ENCODE measurements around the gene GTF2I.
"Not testable (repeated sequence)": the region's sequence is repeated elsewhere in the genome, so short reads cannot be mapped to it uniquely, and the experiment has no call there.

GTF2I gene

DNA sequence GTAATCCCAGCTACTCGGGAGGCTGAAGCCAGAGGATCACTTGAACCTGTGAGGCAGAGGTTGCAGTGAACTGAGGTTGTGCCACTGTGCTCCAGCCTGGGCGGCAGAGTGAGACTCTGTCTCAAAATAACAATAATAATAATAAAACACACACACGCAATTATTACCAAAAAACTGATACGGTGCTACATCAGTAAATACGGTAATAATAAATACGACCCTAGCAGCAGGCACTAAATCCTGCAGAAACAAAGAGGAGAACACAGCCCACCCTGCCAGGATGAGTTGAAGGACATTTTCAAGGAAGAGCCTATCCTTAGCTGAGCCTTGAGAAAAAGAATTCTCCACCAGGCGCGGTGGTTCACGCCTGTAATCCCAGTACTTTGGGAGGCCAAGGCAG is 34.4 kb upstream of the GTF2I start:
- DNase-seq (ENCODE audit: extremely low read depth, low read depth) = no peak
- TF ChIP-seq, protein P1, sequence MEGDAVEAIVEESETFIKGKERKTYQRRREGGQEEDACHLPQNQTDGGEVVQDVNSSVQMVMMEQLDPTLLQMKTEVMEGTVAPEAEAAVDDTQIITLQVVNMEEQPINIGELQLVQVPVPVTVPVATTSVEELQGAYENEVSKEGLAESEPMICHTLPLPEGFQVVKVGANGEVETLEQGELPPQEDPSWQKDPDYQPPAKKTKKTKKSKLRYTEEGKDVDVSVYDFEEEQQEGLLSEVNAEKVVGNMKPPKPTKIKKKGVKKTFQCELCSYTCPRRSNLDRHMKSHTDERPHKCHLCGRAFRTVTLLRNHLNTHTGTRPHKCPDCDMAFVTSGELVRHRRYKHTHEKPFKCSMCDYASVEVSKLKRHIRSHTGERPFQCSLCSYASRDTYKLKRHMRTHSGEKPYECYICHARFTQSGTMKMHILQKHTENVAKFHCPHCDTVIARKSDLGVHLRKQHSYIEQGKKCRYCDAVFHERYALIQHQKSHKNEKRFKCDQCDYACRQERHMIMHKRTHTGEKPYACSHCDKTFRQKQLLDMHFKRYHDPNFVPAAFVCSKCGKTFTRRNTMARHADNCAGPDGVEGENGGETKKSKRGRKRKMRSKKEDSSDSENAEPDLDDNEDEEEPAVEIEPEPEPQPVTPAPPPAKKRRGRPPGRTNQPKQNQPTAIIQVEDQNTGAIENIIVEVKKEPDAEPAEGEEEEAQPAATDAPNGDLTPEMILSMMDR (IDR thresholded peaks at IDR 0.05; ENCODE audit: low read depth, low read length) = no peak

DNA sequence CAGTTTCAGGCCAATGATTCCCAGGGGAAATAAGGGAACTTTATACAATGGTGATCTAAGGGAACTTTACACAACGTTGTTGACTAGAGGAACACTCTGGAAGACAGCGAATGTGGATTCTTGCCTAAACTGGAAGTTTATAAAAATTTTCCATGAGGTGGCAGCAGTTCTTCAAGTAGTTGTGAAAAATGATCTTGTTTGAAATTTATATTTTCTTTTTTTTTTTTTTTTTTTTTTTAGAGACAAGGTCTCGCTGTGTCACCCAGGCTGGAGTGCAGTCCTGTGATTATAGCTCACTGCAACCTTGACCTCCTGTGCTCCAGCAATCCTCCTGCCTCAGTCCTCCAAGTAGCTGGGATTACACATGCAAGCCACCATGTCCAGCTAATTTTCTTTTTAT is 32.1 kb upstream of the GTF2I start:
- TF ChIP-seq, protein P1 (IDR thresholded peaks at IDR 0.05; ENCODE audit: low read depth, low read length) = peak; percentile 23
- peak; percentile 39 for DNase-seq (ENCODE audit: extremely low read depth, low read depth)

DNA sequence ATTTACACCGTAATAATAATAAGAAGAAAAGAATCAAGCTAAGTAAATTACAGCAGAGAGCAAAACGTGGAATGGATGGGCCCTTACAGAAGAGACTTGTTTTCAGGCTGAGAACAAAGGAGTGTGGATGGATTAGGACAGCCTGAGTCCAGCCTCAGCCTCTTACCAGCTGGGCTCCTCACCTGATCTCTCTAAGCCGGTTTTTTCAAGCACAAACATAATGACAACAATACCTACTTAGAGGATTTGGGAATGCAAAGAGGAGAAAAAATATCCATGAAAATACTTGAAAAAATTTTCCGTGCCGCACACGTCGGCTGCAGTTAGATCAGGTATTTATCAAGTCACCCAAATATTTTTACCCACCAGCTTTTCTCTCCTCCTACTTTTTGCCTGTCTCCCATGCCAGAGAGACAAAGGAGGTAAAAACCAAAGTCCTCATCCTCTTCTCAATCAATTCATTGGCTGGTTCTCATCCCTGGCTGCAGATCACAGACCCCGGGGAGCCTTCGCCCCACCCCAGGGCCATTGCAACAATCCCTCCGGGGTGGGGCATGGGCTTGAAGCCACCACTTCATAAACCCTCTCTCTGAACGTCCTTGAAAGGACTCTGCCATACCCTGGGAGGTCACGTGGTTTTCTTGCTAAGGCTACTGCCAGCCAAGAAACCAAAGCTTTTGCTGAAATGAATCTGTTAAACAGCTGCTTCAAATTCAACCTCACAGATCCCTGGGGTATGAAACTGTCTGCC is 29.7 kb upstream of the GTF2I start:
- TF ChIP-seq, protein P1 (IDR thresholded peaks at IDR 0.05; ENCODE audit: low read depth, low read length) = no peak
- peak; percentile 69 for DNase-seq (ENCODE audit: extremely low read depth, low read depth)

DNA sequence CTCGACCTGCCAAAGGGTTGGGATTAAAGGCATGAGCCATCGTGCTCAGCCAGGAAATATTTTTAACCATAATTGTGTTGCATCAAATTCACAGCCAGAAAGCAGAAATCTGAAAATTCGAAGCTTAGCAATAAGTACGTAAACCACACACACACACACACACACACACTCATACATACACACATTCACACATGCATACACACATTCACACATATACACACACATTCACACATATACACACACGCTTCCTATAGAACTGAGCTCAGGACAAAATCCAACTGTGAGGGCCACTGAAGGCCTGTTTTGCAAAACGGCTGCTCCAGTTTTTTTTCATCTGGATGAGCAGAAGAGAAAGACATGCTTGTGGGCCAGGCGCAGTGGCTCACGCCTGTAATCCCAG is 25.0 kb upstream of the GTF2I start:
- no peak for DNase-seq (ENCODE audit: extremely low read depth, low read depth)
- TF ChIP-seq, protein P1 (IDR thresholded peaks at IDR 0.05; ENCODE audit: low read depth, low read length) = no peak

DNA sequence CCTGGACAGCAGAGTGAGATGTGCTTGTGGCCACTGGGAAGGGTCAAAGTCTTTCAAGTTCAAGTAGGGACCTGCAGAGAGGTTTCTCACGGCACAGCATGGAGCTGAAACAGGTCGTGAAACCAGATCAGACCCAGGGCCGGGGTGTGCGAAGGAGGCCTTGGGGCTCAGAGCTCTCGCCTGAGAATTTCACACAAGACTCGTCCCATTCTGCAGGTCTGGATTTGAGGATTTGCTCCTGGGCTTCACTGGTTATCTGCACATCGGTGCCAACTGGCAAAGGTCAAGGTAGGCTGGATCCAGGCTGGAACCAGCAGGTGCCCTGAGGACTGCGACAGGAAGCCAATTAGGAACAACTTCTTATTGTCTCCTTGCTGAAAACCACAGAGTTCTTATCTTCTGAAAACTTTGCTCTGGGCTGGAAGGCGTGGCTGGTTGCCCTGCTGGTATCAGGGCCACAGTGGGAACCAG is 24.0 kb upstream of the GTF2I start:
- TF ChIP-seq, protein P1 (IDR thresholded peaks at IDR 0.05; ENCODE audit: low read depth, low read length) = no peak
- DNase-seq (ENCODE audit: extremely low read depth, low read depth) = no peak

DNA sequence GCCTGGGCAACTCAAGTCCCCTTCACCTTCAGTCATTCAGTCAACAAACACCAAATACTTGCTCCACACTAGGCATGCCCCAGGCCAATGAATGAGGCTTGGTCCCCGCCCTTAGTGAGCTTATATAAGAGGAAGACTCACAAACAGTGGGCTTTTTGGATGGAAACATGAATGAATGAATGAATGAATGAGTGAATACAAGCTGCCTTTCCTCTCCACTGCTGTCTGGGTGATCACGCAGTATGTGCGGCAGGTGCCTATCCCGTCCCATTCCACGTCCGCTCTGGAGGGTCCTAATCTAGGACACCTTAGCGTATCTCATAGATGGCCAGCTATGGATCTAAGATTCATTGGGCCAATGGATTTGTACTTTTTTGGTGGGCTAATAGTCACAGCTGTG is 19.8 kb upstream of the GTF2I start:
- DNase-seq (ENCODE audit: extremely low read depth, low read depth) = no peak
- TF ChIP-seq, protein P1 (IDR thresholded peaks at IDR 0.05; ENCODE audit: low read depth, low read length) = no peak

DNA sequence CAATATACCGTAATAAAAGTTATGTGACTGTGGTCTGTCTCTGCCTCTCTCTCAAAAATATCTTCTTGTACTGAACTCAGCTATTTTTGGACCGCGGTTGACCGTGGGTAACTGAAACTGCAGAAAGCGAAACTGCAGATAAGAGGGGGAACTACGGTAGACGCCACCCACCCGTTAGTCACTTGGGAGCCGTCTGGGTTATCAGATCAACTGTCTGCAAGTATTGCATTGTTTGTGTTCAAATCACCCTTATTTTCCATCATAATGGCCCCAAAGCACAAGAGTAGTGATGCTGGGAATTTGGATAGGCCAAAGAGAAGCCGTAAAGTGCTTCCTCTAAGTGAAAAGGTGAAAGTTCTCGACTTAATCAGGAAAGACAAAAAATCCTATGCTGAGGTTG is 7.5 kb upstream of the GTF2I start:
- not testable (repeated sequence) for DNase-seq (ENCODE audit: extremely low read depth, low read depth)

DNA sequence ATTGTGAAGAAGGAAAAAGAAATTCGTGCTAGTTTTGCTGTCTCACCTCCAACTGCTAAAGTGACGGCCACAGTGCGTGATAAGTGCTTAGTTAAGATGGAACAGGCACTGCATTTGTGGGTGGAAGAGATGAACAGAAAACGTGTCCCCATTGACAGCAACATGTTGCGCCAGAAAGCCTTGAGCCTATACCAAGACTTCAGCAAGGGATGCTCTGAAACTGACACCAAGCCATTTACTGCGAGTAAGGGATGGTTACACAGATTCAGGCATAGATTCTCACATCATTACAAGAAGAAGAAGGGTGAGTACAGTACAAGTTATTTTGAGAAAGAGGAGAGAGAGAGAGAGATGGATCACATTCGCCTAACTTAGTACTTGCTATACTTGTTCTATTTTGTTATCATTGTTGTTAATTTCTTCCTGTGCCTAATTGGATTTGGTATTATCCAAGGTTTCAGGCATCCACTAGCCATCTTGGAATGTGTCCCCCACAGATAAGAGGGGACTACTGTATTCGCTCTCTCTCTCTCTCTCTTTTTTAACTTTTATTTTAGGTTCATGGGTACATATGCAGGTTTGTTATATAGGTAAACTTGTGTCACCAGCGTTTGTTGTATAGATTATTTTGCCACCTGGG is 6.9 kb upstream of the GTF2I start:
- not testable (repeated sequence) for DNase-seq (ENCODE audit: extremely low read depth, low read depth)

DNA sequence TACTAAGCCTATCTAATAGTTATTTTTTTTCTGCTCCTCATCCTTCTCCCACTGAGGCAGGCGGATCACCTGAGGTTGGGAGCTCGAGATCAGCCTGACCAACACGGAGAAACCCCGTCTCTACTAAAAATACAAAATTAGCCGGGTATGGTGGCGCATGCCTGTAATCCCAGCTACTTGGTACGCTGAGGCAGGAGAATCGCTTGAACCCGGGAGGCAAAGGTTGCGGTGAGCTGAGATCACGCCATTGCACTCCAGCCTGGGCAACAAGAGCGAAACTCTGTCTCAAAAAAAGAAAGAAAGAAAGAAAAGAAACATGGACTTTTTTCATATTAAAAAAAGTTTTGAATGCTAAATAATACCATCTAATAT is 6.4 kb upstream of the GTF2I start:
- not testable (repeated sequence) for DNase-seq (ENCODE audit: extremely low read depth, low read depth)
